ENCODE results near the gene TIMM29. TPM values are rescaled to one million over a fixed set of nuclear protein-coding genes. Genes with fewer than 3 reads are reported as not detected.

TIMM29 gene
- total RNA-seq: 14.3 TPM

DNA sequence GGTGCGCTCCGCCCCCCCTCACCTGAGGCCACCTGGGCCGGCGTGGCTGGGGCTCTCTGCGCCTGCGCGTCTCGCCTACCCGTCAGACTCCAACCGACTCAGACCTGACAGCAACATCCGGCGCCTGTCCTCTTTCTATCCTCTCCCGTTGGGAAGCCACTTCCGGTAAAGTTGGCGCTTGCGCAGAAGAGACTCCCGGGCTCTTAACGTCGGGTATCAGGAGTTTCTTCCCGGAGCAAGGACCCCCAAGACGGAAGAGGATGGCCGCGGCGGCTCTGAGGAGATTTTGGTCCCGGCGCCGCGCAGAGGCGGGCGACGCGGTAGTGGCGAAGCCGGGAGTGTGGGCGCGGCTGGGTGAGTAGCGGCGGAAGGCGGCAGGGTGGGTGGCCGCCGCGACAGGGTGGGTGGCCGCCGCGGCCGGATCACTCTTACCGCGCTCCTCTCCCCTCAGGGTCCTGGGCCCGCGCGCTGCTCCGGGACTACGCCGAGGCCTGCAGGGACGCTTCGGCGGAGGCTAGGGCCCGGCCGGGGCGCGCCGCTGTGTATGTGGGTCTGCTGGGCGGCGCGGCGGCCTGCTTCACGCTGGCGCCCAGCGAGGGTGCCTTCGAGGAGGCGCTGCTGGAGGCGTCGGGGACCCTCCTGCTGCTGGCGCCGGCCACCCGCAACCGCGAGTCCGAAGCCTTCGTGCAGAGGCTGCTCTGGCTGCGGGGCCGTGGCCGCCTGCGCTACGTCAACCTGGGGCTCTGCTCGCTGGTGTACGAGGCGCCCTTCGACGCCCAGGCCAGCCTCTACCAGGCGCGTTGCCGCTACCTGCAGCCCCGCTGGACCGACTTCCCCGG lies at the start of gene TIMM29, which contains the start of gene YIPF2:
TSS of gene TIMM29 (plus strand) at position 249 of the 839 bp plus-strand sequence. CDS start at position 261, 12 bp downstream.
TSS of gene YIPF2 (minus strand) at position 77 of the 839 bp plus-strand sequence. CDS start 229 bp downstream, outside the sequence.
- ATAC-seq: peak; percentile 93

DNA sequence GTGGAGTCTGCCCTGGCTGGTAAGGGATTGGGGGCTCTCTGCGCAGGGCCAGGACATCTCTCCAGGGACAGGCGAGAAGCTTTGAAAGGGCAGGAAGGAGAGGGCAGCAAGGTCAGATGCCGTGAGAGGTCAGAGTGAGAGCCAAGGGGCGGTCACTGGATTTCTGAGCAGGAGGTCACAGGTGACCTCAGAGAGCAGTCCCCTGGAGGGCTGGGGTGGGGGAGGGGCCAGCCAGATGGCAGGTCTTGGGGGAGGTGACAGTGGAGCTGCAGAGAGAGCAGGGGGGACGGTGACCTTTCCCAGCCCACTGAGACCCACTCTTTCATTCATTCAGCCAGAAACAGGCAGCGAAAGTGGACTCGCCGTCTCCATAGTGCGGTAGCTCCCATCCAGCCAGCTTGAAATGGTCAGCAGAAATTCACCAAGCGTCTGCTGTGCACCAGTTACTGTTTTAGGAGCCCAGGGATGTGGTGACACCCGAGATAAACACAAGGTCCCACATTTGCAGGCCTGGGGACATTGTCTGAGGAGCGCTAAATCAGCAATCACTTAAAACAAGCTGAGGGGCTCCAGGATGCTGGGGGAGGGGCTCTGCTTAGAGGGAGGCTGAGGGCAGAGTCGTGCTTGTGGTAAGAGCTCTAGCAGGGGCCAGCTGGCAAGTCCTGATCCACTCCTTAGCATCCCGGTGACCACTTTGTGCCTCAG lies 47.1 kb upstream of the TIMM29 start:
- no peak for ATAC-seq

DNA sequence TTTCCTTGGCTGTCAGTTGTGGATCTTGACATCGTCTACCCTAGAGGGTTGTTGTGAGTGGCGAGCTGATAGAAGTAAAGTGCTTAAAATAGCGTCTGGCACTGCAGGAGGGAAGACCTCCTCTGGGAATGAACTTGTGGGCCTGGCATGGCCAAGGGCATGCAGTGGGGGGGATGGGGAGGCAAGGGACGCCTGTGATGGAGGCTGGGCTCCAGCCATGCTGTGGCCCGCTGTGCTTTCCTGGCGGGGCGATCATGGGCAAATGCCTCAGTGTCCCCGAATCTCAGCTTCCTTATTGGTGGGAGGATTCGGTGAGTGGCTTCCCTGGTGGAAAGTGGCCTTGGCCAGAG lies 46.5 kb upstream of the TIMM29 start:
- no peak for ATAC-seq

DNA sequence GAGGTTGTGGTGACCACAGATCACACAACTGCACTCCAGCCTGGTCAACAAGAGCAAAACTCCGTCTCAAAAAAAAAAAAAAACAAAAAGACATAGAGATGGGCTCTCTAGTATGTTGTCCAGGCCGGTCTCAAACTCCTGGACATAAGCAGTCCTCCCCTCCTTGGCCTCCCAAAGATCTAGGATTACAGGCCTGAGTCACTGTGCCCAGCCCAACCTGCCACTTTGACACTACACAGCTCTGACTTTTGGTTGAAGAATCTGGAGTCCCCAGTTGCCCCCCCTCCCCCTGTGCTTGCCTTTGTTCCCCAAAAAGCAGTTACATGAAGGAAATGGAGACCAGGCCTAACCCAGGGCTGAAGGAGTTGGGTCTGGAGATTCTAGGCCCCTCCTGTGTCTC lies 44.3 kb upstream of the TIMM29 start:
- peak; percentile 12 for ATAC-seq

DNA sequence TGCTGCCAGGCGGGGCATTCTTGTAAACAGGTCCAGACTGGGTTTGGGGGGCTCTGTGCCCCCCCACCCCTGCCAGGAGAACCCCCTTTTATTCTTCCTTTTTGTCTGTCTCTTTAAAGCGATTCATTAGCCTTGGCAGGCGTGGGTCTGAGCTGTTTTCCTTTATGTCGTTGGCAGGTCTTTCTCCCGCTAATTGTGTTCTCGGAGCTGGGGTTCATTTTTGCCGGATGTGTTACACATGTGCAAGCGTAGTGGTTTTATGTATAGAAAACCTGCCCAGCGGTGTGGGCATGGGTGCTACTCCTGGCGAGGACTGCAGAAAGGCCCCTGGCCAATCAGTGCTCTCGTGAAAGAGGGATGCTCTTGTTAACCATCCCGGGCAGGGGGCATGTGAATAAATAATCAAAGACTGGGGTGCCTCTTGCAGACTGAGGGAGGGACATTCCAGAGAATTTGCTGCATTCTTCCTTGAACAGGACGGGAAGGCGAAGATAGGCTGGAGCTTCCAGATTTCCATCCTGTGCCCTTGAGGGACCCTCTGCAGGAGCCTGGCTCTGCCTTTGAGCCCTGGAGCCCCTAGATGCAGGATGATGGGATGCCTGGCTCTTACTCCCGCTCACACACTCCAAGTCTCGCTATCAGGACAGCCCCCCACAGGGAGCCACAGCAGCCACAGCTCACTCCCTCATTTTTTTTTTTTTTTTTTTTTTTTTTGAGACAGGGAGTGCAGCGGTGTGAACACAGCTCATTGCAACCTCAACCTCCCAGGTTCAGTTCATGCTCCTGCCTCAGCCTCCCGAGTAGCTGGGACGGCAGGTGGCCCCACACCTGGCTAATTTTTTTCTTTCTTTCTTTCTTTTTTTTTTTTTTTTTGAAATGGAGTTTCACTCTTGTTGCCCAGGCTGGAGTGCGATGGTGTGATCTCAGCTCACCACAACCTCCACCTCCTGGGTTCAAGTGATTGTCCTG lies 43.1 kb upstream of the TIMM29 start:
- ATAC-seq: no peak

DNA sequence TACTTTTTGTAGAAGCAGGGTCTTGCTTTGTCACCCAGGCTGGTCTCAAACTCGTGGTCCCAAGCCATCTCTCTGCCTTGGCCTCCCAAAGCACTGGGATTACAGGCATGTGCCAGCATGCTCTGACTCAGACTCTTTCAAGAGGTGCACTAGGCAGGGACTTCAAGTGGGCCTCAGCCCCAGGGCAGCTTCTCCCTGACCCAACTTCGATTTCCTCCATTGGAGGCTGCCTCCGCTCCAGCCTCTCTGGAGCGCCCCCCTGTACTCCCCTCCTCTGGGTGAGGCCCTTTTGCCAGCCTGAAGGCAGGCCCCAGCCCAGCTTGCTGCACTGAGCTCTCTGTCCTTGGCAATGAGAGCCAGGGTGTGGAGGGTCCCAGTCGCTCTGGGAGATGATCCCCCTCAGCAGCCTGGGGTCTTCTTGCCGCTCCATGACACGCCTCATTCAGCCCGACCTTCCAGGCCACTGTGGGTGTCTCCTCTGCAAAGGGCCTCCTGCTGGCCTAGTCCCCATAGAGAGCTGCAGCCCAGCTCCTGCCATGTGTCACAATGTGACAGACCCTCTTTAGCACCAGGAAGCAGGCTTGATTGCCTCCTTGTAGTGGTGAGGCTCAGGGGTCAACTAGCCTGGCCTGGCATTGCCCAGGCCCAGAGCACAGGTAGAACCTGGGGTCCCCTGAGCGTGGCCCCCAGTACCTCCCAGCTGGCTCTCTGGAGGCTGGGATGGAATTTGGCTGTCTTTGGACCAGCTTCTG lies 40.8 kb upstream of the TIMM29 start:
- ATAC-seq: no peak

DNA sequence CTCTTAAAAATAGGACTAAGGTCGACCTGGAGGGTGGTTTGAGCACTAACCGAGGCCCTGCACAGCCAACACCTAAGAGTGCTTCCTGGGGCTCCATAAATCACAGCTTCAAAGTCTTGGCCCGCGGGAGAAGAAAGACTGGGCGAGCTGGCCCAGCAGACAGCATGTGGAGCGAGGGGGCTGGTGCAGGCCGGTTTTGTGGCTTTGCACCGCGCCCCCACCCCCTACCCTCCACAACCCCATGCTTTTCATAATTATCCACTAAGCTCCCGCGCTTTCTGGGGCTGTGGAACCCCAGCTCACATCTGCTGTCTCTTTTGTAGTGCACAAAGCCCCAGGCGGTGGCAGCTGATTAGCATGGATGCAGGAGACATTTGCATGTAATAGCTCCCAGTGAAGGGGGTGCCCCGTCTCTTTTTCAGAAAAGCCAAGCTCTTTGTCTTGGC lies 40.2 kb upstream of the TIMM29 start:
- peak; percentile 4 for ATAC-seq

DNA sequence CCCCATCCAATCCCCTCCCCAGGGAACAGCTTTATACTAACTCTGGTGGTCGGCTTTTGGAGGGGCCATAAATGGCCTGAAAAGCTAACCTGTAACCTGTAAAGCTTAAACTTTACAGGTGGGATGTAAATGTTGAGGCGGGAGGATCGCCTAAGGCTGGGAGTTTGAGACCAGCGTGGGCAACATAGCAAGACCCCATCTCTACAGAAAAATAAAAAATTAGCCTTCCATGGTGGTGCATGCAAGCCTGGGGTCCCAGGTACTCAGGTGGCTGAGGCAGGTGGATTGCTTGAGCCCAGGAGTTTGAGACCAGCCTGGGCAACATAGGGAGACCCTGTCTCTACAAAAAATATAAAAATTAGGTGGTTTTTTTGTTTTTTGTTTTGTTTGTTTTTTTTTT lies 38.7 kb upstream of the TIMM29 start:
- ATAC-seq: no peak

DNA sequence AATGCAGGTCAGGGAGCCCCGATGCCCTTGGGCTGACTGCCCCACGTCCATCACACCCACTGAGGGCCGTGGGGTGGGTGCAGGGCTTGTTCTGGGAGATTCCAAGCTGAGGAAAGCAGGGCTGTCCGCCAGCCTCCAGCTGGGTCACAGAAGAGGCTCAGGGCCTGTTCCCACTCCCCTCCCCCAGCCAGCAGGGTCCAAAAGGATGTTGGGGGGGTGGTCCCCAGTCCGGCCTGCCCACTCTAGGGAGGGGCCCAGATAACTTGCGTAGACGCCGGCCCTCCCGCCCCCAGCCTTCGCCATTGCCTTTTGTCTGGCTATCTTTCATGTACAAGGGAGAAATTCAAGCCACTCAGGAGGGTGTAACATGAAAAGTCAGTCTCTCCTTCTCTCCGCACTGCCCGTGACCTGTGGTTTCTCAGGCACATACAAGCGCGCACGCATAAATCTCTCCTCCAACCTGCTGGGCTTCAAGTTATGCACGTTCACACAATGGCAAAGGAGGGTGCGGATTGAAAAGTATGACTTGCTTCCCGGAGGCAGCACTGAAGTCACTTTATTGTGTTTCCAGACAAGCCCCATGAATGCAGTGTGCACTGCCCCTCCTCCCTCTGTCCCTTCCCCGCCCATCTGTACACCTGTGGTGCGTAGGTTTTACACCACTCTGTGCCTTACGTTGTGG lies 37.1 kb upstream of the TIMM29 start:
- ATAC-seq: peak; percentile 89

DNA sequence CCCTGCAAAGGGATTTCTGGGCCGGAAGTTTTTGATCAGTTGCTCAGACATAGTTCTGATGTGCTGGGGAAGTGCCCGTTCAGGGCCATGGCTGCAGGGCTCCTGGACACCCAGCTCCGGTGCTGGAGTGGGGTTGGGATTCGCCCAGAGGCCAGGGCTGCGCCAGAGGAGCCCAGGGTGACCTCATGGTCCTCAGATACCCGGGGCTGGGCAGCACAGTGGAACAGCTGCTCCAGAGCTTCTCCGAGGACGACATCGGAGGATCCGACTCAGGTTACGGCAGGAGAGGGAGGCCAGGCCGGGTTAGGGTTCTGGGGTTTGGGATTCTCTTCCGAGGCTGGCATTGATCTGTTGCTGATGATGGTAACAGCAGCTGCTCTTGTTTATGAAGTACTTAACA lies 36.4 kb upstream of the TIMM29 start:
- ATAC-seq: no peak

DNA sequence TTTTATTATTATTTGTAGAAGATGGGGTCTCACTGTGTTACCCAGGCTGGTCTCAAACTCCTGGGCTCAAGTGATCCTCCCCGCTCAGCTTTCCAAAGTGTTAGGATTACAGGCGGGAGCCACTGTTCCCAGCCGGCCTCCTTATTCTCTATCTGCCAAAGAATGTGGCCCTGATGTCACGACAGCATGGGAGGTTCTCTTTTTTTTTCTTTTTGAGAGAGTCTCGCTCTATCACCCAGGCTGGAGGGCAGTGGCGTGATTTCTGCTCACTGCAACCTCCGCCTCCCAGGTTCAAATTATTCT lies 33.7 kb upstream of the TIMM29 start:
- no peak for ATAC-seq

DNA sequence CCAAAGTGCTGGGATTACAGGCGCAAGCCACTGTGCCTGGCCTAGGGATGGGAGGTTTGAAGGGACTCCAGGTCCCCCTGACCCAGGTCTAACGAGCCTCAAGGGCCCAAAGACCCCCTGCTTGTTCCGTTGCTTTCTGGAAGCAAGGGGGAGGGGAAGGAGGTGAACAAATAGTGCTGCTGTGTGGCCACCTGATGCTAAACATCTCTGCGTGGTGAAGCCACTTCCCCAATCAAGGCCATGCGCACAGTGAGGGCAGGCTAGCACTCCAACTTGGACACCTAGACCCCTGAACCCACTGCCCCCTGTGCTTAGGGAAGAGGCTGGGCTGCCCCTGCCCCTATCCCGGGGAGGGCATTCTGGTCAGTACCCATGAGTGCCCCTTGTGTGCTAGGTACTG lies 33.2 kb upstream of the TIMM29 start:
- no peak for ATAC-seq

DNA sequence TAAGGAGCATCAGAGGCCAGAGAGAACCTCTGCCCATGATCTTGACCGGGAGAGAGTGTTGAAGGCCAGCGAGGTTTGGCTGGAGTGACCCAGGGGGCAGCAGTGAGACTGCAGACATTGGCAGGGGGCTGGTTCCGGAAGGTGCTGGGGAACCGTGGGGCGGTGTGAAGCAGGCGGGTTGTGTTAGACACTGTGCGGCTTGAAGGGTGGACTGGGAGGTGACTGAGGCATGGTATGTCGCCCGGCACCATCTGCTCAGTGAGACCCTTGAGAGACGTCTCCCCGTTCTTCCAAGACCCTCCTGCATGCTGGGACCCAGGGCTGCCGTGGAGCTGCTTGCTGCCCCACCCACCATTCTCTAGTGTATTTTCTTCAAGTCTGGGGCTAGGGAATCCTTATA lies 32.7 kb upstream of the TIMM29 start:
- ATAC-seq: no peak

DNA sequence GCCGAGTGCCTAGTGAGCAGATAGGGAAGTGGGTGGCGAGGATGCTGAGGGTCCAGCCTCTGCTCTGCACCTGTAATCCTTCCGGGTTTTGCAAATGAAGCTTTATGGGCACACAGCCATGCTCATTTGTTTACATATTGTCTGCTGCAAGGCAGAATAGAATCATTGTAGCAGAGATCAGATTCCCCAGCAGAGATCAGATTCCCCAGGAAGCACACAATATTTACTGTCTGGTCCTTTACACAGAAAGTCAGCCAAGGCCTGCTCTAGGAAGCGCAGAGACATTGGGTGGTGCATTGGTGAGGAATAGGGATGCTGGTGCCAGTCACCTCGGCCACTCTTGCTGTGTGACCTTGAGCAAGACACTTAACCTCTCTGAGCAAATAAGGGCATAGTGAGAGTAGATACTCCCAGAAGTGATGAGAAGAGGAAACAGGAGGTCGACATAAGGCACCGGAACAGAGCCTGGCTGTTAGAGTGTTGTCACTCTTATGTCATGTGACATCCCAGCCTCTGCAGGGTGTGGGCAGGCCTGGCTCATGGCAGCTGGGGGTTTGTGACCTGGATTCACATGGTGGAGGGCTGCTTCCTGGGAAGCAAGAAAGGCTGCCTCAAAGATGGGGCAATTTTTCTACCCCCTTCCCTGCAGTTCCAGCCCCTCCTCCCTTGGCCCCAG lies 31.6 kb upstream of the TIMM29 start:
- ATAC-seq: no peak

DNA sequence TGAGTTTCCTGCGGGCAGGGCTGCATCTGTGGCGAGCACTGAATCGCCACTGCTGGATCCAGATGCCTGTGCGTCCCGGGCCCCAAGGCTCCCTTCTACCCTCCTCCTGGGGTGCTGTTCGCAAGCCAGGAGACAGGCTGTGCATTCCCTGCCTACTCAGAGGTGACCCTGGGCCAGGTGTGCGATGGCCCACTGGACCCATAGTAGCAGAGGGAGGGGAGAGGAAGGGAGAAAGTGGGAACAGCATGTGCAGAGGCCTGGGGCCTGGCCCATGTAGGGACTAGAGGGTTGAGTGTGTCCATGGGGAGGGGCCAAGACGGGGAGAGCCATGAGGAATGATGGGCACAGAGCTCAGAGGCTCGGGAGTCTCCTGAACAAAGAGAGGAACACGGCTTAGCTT lies 30.0 kb upstream of the TIMM29 start:
- peak; percentile 15 for ATAC-seq

DNA sequence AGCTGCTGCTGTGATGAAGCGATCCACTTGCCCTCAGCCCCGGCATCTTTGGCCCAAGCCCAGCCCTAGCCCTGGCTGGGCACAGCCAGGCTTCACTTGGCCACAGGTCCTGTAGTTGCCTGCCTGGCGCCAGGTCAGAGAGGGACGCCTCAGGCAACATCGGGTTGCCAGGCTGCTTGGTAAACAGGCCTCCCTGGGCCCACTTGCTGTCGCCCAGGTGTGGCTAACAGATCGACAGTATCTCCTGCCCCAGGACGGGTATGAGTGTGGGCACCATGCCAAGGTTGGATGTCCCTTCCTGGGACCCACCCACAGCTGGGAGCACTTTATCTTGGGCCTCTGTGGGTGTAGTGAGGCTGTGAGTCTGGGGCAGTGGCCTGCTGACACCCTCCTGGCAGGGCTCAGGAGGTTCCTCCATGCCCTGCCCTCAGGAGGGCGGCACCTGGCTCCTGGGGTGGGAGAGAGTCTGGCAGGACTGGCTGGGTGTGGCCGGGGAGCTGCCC lies 29.4 kb upstream of the TIMM29 start:
- ATAC-seq: peak; percentile 88

DNA sequence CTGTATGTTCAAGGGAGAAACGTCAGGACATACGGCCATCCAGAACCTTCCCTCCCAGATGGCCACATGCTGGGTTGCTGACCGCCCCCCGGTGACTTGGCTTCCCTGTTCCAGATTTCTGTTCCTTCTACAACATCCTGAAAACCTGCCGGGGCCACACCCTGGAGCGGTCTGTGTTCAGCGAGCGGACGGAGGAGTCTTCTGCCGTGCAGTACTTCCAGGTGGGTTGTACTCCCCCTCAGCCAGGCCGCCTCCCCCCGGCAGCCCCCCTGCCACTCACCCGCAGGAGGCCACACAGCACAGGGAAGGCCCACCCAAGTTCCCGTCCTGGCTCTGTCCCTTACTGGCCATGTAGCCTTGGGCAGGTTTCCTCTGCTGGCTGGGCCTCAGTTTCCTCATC lies 20.7 kb upstream of the TIMM29 start:
- ATAC-seq: no peak

DNA sequence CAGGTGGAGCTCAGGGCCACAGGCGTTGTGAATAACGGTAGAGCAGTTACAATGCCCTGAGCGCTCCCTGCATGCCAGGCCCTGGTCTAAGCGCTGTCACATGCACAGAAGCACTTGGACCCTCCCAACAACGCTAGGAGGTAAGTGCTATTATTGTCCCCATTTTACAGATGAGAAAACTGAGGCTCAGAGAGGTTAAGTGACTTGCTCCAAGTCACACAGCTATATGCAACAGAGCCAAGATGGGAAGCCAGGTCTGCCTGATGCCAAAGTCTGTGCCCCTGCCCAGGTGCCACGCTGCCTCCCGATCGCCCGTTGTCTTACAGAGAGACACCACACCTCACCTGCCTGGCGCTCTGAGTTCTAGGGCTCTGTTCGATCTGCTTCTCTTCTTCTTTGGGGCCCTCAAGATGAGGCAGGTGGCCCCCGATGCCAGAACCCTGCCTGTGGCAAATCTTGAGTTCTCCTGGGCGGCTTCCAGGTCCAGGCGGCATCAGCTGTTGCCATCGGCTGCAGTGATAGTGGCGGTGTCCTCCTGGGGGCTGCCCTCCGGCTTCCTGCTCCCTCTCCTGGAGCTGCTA lies 20.1 kb upstream of the TIMM29 start:
- ATAC-seq: no peak

DNA sequence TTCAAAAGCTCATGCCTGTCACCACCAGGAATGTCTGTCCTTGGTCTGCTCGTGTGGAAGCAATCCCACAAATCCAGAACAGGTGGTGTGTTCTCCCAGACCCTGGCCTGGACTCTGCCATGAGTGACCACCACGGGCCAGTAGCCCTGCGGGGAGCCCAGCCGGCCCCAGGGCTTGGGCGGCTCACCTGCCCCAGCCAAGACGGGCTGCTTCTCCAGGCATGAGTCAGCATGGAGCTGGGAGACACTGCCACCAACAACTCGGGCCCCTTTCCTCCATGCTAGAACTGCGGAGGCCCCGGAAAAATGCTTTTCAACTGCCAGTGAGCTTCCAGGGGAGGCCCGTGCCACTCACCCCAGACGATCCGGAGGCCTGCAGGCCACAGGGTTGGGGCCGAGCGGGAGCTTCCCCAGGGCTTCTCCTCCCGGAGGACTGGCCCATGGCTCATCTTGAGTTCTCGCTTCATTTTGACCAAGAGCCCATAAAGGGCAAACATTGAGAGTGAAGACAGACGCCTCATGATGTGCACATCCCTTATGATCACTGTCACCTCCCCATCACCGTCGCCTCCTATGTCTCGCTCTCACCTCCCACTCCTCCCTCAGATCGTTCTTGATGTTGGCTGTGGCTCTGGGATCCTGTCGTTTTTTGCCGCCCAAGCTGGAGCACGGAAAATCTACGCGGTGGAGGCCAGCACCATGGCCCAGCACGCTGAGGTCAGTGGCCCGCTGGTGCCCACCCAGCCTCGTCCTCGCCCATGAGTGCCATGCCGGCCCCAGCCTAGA lies 16.8 kb upstream of the TIMM29 start:
- ATAC-seq: no peak

DNA sequence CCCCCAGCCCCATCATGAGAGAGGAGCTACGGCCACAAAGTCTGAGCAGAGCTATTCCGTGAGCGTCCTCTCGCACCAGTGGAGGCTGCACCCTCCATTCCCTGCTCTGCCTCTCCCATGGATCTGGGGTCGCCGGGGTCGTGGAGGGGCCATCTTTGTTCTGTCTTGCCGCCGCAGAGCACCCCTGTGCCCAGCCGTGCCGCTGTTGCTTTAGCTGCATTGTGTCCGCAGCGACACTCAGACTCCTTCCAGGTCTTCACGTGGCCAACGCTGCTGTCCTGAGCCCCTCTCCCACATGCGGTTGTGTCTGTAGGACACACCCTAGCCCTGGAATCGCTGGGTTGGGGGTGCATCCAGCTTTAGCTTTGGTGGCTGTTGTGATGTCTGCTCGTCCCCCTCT lies 16.0 kb upstream of the TIMM29 start:
- no peak for ATAC-seq
